Coronary artery (tissue), 2 donors: Measurements from ENCODE around the gene CHAC1.

Source experiments
- DNase-seq: peaks from one replicate; pipeline ENCODE4 v3.0.0-alpha.2; 2017; ENCODE audit warnings: low spot score
- H3K27ac ChIP-seq, 2 donors: fragments of 200-600 bp; sonication (generic); one replicate each; pipeline ENCODE4 v1.5.1; 2016 to 2019
- H3K4me3 ChIP-seq: fragments of 200-600 bp; sonication (generic); 2 replicates; pipeline ENCODE4 v1.5.1; 2016; ENCODE audit warnings: mild to moderate bottlenecking, moderate library complexity
- TF ChIP-seq, protein P1 (sequence below): fragments of 200-600 bp; sonication (generic); IDR thresholded peaks from one replicate; pipeline ENCODE4 v1.5.1; 2019; ENCODE audit warnings: antibody characterized with exemption

Gene CHAC1

GRCh38 chr15:40955930-40956540 lies 2.8 kb downstream of the CHAC1 start:
- TF ChIP-seq, protein P1, sequence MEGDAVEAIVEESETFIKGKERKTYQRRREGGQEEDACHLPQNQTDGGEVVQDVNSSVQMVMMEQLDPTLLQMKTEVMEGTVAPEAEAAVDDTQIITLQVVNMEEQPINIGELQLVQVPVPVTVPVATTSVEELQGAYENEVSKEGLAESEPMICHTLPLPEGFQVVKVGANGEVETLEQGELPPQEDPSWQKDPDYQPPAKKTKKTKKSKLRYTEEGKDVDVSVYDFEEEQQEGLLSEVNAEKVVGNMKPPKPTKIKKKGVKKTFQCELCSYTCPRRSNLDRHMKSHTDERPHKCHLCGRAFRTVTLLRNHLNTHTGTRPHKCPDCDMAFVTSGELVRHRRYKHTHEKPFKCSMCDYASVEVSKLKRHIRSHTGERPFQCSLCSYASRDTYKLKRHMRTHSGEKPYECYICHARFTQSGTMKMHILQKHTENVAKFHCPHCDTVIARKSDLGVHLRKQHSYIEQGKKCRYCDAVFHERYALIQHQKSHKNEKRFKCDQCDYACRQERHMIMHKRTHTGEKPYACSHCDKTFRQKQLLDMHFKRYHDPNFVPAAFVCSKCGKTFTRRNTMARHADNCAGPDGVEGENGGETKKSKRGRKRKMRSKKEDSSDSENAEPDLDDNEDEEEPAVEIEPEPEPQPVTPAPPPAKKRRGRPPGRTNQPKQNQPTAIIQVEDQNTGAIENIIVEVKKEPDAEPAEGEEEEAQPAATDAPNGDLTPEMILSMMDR, result no peak
- peak overlapping the region in 1 of 2 donors; percentile 50 for H3K27ac ChIP-seq
- no peak overlapping the region for H3K4me3 ChIP-seq
- DNase-seq, result no peak

- no peak for DNase-seq
- H3K4me3 ChIP-seq, result no peak overlapping the region
- peak overlapping the region; percentile 48 to 50 for H3K27ac ChIP-seq
- TF ChIP-seq, protein P1, result no peak
Observed at GRCh38 chr15:40956541-40956982, 3.3 kb downstream of the CHAC1 start.

DNA sequence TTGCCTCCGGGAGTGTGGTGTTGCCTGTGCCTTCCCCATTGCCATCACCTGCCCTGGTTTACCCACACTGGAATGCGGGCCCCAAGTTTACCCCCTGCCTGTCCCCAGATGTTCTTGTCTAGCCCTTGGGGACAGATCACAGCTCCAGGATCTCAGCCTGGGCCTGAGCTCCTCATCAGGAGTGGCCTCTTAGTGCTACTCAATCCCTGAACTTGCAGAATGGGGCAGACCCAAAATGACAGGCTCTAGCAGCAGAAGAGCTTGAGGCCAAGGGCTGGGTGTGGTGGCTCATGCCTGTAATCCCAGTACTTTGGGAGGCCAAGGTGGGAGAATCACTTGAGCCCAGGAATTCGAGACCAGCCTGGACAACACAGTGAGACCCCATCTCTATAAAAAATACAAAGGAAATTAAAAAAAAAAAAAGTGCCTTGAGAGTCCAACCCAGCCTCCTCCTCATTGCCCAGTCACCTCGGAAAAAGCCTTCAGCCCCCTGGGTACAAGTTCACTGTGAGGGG lies 3.8 kb downstream of the CHAC1 start:
- no peak overlapping the region for H3K4me3 ChIP-seq
- H3K27ac ChIP-seq, result peak overlapping the region; percentile 48 to 50
- TF ChIP-seq, protein P1, result no peak
- no peak for DNase-seq

DNA sequence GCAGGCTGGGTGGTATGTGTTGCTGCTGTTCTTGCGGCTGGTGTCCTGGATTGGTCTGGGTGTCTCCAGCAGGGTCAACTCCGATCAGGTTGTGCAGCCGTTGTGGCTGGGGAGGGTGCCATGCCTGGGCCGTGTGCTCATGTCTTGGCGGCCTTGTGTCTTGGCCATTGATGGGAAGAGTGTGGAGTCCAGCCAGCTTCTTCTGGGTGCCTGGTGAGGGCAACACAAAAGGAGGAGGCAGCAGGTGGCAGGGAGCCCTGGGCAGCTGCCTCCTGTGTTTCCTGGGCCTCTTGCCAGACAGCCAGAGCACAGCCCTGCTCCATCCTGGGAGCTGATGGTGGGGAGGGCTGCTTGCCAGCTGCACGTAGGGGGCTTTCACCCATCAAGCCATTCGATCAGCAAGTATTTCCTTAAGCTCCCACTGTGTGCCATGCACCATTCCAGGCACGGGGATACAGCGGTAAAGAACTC lies 4.3 kb downstream of the CHAC1 start:
- Histone ChIP-seq H3K27ac (peak overlapping the region; percentile 48 to 50), H3K4me3 (no peak overlapping the region)
- TF ChIP-seq, protein P1, result no peak
- DNase-seq, result no peak

- peak overlapping the region; percentile 48 to 50 for H3K27ac ChIP-seq
- H3K4me3 ChIP-seq, result no peak overlapping the region
- TF ChIP-seq, protein P1, result no peak
- no peak for DNase-seq
Observed at GRCh38 chr15:40958146-40958545, 4.9 kb downstream of the CHAC1 start.

GRCh38 chr15:40958723-40959122 lies 5.5 kb downstream of the CHAC1 start:
- no peak overlapping the region for H3K4me3 ChIP-seq
- DNase-seq, result no peak
- H3K27ac ChIP-seq, result peak overlapping the region; percentile 48 to 50
- TF ChIP-seq, protein P1, result no peak
